ENCODE data around the gene GPS1. TPM values are rescaled to one million over a fixed set of nuclear protein-coding genes. Genes with fewer than 3 reads are reported as not detected.

Gene GPS1
- total RNA-seq, 1 experiment from 2014 or later: 272 TPM

DNA sequence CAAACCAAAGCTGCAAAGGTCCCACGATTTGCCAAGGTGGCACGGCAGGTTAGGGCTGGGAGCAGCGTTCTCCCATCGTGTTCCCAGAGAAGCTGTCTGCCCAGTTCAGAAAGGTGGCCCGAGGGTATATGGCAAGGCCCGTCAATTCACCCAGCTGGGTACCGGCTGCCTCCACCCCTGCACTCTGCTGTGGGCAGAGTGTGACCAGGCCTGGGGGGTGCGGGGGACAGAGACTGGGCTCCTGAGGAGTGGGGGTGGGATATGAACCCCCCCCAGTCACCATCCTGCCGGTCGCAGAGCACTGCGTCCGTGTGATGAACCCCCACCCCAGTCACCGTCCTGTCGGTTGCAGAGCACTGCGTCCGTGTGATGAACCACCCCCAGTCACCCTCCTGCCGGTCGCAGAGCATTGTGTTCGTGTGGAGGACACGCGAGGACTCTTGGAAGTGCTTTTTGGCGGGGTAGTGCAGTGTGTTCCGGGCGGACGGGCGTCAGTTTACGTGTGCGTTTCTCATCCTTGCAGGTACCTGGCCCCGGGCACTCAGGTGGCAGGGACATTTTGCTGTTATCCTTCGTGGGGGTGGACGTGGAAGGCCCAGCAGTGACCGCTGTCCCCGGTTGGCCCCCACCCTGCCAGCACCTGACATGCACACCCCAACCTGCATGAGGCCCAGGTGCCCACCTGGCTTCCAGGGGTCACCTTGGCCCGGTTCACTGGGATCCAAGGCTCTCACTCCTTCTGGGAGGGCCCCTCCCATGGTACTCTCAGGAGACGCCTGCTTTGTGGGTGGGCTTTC, 49.0 kb downstream of the GPS1 start:
- no peak for DNase-seq (ENCODE audit: low read depth)

DNA sequence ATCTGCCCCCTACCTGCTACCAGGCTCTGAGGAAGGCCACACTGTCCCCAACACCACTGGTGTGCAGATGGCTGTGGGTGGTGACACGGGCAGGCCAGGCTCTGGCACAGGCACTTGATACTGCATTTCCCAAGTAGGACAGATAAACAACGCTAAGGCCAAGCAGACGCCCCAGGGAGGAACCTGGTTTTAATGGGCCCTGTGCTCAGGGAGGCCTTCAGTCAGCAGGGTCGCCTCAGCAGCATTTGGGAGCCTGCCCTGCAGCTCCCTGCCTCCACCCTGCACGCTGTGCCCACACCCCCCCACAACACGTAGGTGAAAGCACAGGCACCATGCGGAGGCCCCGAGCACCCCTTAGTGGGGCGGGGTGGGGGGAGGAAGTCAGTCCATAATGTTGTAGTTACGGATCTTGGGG, 49.6 kb downstream of the GPS1 start:
- DNase-seq (ENCODE audit: low read depth): no peak

DNA sequence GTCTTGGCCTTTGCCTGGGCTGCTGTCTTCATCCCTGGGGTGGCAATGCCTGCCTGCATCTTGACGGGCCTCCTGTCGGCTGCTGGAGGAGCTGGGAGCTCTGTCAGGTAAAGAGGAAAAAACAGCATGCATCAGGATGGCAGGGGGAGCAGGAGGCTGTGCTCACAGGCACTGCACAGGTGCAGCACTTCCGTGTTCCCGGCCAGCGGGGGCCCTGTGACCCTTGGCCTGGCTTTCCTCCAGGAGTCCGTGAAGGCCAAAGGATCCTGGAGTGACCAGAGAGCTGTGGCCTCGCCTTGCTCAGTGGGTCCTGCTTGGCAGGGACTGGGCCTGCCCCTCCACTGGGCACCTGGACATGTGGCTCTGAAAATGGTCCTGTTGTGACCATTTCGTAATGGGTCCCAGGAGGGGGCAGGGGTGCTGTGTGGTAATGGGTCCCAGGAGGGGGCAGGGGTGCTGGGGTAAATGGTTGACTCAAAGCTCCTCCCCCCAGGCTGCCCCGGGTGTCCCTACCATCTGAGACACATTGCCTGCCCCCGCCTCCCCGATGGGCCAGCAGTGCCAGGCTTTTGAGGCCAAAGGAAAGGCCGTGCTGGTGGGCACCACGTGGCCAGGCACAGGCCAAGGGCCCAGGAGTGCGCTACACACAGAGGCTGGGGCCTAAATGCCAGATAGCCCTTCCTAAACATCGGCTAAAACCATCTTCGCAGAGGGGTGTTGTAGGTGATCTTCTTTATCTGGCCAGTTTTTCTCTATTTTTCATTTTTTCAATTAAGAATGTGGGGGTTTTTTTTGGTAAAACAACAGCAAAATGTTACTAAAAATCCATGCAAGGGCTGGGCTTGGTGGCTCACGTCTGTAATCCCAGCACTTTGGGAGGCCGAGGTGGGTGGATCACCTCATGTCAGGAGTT, 50.3 kb downstream of the GPS1 start:
- no peak for DNase-seq (ENCODE audit: low read depth)

- DNase-seq (ENCODE audit: low read depth): no peak
Measured at GRCh38 chr17:82103553-82104451, 52.1 kb downstream of the GPS1 start.

DNA sequence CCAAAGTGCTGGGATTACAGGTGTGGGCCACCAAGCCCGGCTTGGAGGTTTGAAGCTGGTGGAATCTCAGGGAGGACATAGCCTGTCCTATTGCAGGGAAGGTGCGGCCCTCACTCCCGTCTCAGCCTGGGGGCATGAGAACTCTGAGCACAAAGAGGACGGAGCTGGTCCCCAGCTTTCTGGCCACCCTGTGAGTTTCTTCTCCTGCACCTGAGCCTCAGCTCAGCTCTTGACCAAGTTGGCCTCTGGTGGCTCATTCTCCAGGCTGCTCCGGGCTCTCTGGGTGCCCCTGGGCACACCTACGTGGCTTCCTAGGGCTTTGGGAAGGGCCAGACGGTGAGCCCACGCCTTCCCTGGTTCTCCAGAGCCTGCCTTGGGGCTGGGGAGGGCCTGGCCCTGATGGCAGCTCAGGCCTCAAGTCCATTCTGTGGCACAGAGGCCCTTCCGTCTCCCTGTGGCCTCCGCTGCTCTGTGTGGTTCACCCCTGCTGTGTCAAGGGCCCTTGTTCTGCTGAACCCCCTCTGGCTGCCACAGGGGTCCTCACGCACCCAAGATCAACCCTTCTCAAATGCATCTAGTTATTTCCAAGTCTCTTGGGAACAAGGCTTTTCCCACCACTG, 53.2 kb downstream of the GPS1 start:
- DNase-seq (ENCODE audit: low read depth): no peak

- no peak for DNase-seq (ENCODE audit: low read depth)
Measured at GRCh38 chr17:82105417-82105881, 53.8 kb downstream of the GPS1 start.

DNA sequence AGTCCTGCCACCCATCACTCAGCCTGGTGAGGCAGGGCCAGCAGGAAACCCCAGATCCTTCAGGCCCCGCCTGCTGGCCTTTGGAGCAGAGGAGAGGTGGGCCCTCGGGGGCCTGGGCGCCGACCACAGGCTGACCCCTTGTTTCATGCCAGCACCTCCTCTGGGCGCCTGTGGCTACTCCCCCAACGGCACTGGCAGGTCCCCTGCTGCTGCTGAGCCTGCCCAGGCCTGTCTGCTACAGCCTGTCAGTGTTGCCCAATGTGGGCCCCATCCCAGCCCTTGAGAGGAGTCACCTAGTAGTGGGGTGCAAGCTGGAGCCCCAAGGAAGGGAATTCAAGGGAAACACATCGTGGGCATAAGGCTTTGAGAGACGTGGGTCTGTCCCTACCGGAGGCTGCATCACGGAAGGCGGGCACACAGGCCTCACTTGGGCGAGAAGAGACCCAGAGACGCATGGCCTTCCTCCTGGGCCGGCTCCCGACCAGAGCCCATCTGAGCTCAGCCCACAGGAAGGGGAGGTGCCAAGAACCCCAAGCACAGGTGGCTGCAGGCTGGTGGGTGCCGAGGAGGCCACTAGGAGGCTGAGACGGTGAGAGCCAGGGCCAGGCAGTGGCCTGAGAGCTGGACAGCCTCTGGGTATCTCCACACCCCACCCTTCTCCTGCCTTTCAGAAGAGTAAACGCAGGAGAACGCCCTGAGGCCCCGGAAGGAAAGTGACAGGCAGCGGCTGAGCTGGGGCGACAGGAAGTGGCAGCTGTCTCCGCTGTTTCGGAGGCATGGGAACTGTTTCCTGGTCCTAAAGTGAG, 54.4 kb downstream of the GPS1 start:
- DNase-seq (ENCODE audit: low read depth): peak; percentile 42

DNA sequence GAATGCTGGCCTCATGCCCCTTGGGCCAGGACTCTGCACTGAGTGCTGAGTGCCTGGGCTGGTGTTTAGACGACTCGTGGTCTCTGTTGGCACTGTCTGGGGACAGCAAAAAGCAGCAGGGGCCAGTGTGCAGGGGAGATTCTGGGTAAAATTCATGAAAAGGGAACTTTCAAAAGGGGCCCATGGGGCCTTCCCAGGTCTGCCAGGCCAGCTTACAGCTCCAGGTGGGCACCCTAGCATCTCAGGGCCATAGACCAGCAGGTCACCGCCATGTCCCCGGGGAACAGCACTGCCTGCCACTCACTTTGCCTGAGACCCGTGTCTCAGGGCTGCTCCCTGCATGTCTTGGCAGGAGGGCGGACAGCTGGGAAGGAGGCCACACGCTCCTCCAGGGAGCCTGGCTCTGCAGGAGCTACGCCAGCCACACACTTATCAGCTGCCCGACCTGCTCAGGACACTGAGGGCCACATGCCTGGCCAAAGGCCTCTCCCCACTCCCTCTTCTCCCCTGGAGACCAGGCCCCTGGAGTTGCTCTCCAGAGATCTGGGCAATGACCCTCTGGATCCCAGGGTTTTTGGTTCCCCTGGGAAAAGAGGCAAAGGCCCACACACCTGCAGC, 55.1 kb downstream of the GPS1 start:
- no peak for DNase-seq (ENCODE audit: low read depth)

Other genes starting within 250 kb of the GPS1 start
- not detected in 2 replicates for gene GCGR, start 247.7 kb upstream of the GPS1 start, total RNA-seq (2014; rRNA removed; shearing (Covaris generic))
- gene MCRIP1, start 218.6 kb upstream of the GPS1 start, total RNA-seq (2014; rRNA removed; shearing (Covaris generic)): 81.9 and 87.0 TPM in 2 replicates
- 0.47 TPM in 1 of 2 replicates, not detected in the other for gene PPP1R27, start 216.8 kb upstream of the GPS1 start, total RNA-seq (2014; rRNA removed; shearing (Covaris generic))
- 784 and 825 TPM in 2 replicates for gene P4HB, start 191.4 kb upstream of the GPS1 start, total RNA-seq (2014; rRNA removed; shearing (Covaris generic))
- 206 and 315 TPM in 2 replicates for gene ARHGDIA, start 180.6 kb upstream of the GPS1 start, total RNA-seq (2014; rRNA removed; shearing (Covaris generic))
- 311 and 338 TPM in 2 replicates for gene ALYREF, start 160.3 kb upstream of the GPS1 start, total RNA-seq (2014; rRNA removed; shearing (Covaris generic))
- gene ANAPC11, start 160.2 kb upstream of the GPS1 start, total RNA-seq (2014; rRNA removed; shearing (Covaris generic)): 100 and 133 TPM in 2 replicates
- gene NPB, start 149.7 kb upstream of the GPS1 start, total RNA-seq (2014; rRNA removed; shearing (Covaris generic)): 0.13 and 0.34 TPM in 2 replicates
- gene PCYT2, start 140.5 kb upstream of the GPS1 start, total RNA-seq (2014; rRNA removed; shearing (Covaris generic)): 27.6 and 34.8 TPM in 2 replicates
- 19.4 and 20.2 TPM in 2 replicates for gene SIRT7, start 133.7 kb upstream of the GPS1 start, total RNA-seq (2014; rRNA removed; shearing (Covaris generic))
- 19.2 and 21.1 TPM in 2 replicates for gene MAFG, start 124.2 kb upstream of the GPS1 start, total RNA-seq (2014; rRNA removed; shearing (Covaris generic))
- gene PYCR1, start 114.6 kb upstream of the GPS1 start, total RNA-seq (2014; rRNA removed; shearing (Covaris generic)): 58.8 and 67.1 TPM in 2 replicates
- gene MYADML2, start 104.7 kb upstream of the GPS1 start, total RNA-seq (2014; rRNA removed; shearing (Covaris generic)): not detected in 2 replicates
- not detected in 2 replicates for gene NOTUM, start 90.7 kb upstream of the GPS1 start, total RNA-seq (2014; rRNA removed; shearing (Covaris generic))
- gene ASPSCR1, start 74.3 kb upstream of the GPS1 start, total RNA-seq (2014; rRNA removed; shearing (Covaris generic)): 41.2 and 49.3 TPM in 2 replicates
- gene CENPX, start 29.0 kb upstream of the GPS1 start, total RNA-seq (2014; rRNA removed; shearing (Covaris generic)): 97.0 and 172 TPM in 2 replicates
- gene LRRC45, start 28.6 kb upstream of the GPS1 start, total RNA-seq (2014; rRNA removed; shearing (Covaris generic)): 16.1 and 17.2 TPM in 2 replicates
- gene RAC3, start 20.2 kb upstream of the GPS1 start, total RNA-seq (2014; rRNA removed; shearing (Covaris generic)): 41.7 and 46.9 TPM in 2 replicates
- 75.1 and 83.5 TPM in 2 replicates for gene DCXR, start 14.2 kb upstream of the GPS1 start, total RNA-seq (2014; rRNA removed; shearing (Covaris generic))
- gene RFNG, start 87 bp upstream of the GPS1 start, total RNA-seq (2014; rRNA removed; shearing (Covaris generic)): 21.9 and 31.5 TPM in 2 replicates
- 114 and 122 TPM in 2 replicates for gene DUS1L, start 13.9 kb downstream of the GPS1 start, total RNA-seq (2014; rRNA removed; shearing (Covaris generic))
- 140 and 151 TPM in 2 replicates for gene FASN, start 46.3 kb downstream of the GPS1 start, total RNA-seq (2014; rRNA removed; shearing (Covaris generic))
- 10.6 and 12.9 TPM in 2 replicates for gene CCDC57, start 160.9 kb downstream of the GPS1 start, total RNA-seq (2014; rRNA removed; shearing (Covaris generic))
- 344 and 355 TPM in 2 replicates for gene SLC16A3, start 177.1 kb downstream of the GPS1 start, total RNA-seq (2014; rRNA removed; shearing (Covaris generic))
- 34.0 and 58.5 TPM in 2 replicates for gene CSNK1D, start 221.8 kb downstream of the GPS1 start, total RNA-seq (2014; rRNA removed; shearing (Covaris generic))